ENCODE results near the gene ARID4A. TPM values are rescaled to one million over a fixed set of nuclear protein-coding genes. Genes with fewer than 3 reads are reported as not detected.

The ARID4A gene
- total and polyA plus RNA-seq, 2 of the 13 experiments (the other 11 are each of a cell fraction or from before 2014, with no cell fraction given) = 7.2 to 9.7 TPM

DNA sequence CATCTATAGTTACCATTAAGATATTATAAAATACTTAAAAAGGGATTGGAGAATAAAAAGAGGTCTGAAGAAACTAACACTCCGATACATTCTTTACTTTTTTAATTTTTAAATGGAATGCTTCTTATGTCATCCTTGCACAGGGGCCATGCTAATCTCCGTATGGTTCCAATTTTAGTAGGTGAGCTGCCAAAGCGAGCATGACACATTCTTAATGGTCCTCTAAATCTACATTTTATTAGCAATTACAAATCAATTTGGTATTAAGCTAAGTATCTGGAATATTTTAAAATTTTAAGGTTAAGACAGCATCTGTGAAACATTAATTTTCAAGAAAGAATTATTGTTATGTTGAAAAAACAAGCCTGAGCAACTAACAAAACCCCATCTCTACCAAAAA, 6.2 kb upstream of the ARID4A start (continued):
- TF ChIP-seq NFAT5 (CRISPR knock-in tag; IDR thresholded peaks at IDR 0.05) (no peak), ZNF652 (CRISPR knock-in tag; IDR thresholded peaks at IDR 0.05; ENCODE audit: borderline replicate concordance, low read depth) (no peak)

DNA sequence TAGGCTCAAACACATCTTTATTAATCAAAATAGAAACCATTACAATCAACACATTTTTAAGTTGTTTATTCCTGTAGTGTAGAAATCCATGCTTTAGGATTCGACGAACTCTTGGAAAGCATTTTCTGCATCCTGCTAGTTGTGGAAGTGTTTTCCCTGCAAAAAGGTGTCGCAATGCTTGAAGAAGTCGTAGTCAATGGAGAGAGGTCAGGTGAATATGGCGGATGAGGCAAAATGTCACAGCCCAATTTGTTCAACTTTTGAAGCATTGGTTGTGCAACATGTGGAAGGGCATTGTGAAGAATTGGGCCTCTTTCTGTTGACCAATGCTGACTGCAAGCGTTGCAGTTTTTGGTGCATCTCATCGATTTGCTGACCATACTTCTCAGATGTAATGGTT, 4.2 kb upstream of the ARID4A start:
- in situ Hi-C loops (cut with HindIII; ENCODE audit: extremely low pct_ligation_motif_present, low pct_unique_long_range_greater_than_20kb) = no loop called here
- Histone ChIP-seq H3K79me2 (ENCODE audit: insufficient read depth, low read length) (peaks cover 78% of the 10 kb centered on the region), H3K9me3 (ENCODE audit: low read length) (no peaks in the 10 kb centered on the region), H3K4me3 (replicated peaks in 1 of 3; ENCODE audit: insufficient read depth in 1 of 3, low read depth in 2 of 3, low read length in 3 of 3) (no peak overlapping the region), H3K4me2 (ENCODE audit: low read depth, low read length) (no peak overlapping the region), H3K27me3 (ENCODE audit: control insufficient read depth in 1 of 2, insufficient read depth in 2 of 2, low read length in 2 of 2) (no peaks in the 10 kb centered on the region; a peak in 1 of 5 replicates), H3K4me1 (ENCODE audit: insufficient read depth, low read length) (peaks cover 45% of the 10 kb centered on the region), H2AFZ (ENCODE audit: low read length) (no peak overlapping the region), H3K9ac (ENCODE audit: insufficient read depth, low read depth, low read length) (no peak overlapping the region), H3K27ac (ENCODE audit: extremely low read length, insufficient read depth, low read length) (no peak overlapping the region), H4K20me1 (ENCODE audit: insufficient read depth, low read length) (peaks cover 32% of the 10 kb centered on the region), H3K36me3 (replicated peaks in 1 of 2; ENCODE audit: control insufficient read depth in 1 of 2, insufficient read depth in 2 of 2, low read length in 2 of 2) (peaks cover 14 to 54% of the 10 kb centered on the region in 2 experiments)
- ChIA-PET CTCF (ENCODE audit: low intra/inter-chr PET ratio, low total read pairs) (no interaction called here), POLR2A (no interaction called here)
- BruUV-seq (replicated peaks) = no TSS peak
- WGBS (ENCODE audit: low lambda C conversion rate) = 97% methylated on average over 7 of the region's 7 CpGs
- FAIRE-seq (peak; percentile 15), DNase-seq (ENCODE audit: low spot score) (no peak), ATAC-seq (no peak)
- intact Hi-C loops (cut with micrococcal nuclease; ENCODE audit: unreplicated experiment) = no loop called here
- TF ChIP-seq FOXM1 (CRISPR knock-in tag; IDR thresholded peaks at IDR 0.05) = no peak
- peak; percentile 78 for TF ChIP-seq CEBPB (IDR thresholded peaks at IDR 0.05; ENCODE audit: borderline replicate concordance, low read depth, low read length)
- no peak for TF ChIP-seq CHD2 (IDR thresholded peaks at IDR 0.05; ENCODE audit: low read depth, low read length)
- no peak for TF ChIP-seq ATF7 (IDR thresholded peaks at IDR 0.05)
- no peak for TF ChIP-seq ATF7 (CRISPR knock-in tag; IDR thresholded peaks at IDR 0.05)
- TF ChIP-seq ZSCAN12 (CRISPR knock-in tag; IDR thresholded peaks at IDR 0.05) = no peak
- TF ChIP-seq UBTF (CRISPR knock-in tag; IDR thresholded peaks at IDR 0.05) = no peak
- TF ChIP-seq, protein P1, sequence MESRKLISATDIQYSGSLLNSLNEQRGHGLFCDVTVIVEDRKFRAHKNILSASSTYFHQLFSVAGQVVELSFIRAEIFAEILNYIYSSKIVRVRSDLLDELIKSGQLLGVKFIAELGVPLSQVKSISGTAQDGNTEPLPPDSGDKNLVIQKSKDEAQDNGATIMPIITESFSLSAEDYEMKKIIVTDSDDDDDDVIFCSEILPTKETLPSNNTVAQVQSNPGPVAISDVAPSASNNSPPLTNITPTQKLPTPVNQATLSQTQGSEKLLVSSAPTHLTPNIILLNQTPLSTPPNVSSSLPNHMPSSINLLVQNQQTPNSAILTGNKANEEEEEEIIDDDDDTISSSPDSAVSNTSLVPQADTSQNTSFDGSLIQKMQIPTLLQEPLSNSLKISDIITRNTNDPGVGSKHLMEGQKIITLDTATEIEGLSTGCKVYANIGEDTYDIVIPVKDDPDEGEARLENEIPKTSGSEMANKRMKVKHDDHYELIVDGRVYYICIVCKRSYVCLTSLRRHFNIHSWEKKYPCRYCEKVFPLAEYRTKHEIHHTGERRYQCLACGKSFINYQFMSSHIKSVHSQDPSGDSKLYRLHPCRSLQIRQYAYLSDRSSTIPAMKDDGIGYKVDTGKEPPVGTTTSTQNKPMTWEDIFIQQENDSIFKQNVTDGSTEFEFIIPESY (CRISPR knock-in tag; IDR thresholded peaks at IDR 0.05) = 0 out of 2 replicates have a peak, but pooled peaks have one; percentile 13
- TF ChIP-seq SRF (IDR thresholded peaks at IDR 0.05; ENCODE audit: low read depth, low read length) = no peak
- TF ChIP-seq TBX2 (CRISPR knock-in tag; IDR thresholded peaks at IDR 0.05; ENCODE audit: borderline replicate concordance) = no peak
- TF ChIP-seq ZNF644 (CRISPR knock-in tag; IDR thresholded peaks at IDR 0.05; ENCODE audit: low read depth) = 0 out of 2 replicates have a peak, but pooled peaks have one; percentile 43
- TF ChIP-seq ZBTB1 (CRISPR knock-in tag; IDR thresholded peaks at IDR 0.05; ENCODE audit: borderline replicate concordance) = no peak
- TF ChIP-seq AHR (CRISPR knock-in tag; IDR thresholded peaks at IDR 0.05) = no peak
- no peak for TF ChIP-seq REPIN1 (CRISPR knock-in tag; IDR thresholded peaks at IDR 0.05; ENCODE audit: borderline replicate concordance, low read depth)

Measured in HepG2 (cell line).